HepG2 (cell line): Measurements from ENCODE around the gene TRIM27. TPM values are rescaled to one million over a fixed set of nuclear protein-coding genes. Genes with fewer than 3 reads are reported as not detected.
A peak's percentile ranks its signal among the peaks of the same experiment; 100 is the strongest.

Source experiments
- CREM ChIP-seq, 2 experiments: sonication (generic) in 1 of 2; formaldehyde crosslinking in 1 of 2; IDR thresholded peaks; 2 replicates each; pipeline versions ENCODE4 v1.4.0 to v1.6.1; 2016 to 2020; ENCODE audit warnings: antibody characterized with exemption in 1 of 2, mild to moderate bottlenecking in 1 of 2, missing genetic modification reagents in 1 of 2
- DDIT3 ChIP-seq: sonication (generic); formaldehyde crosslinking; IDR thresholded peaks from 2 replicates; pipeline ENCODE4 v1.4.0; 2020; ENCODE audit warnings: mild to moderate bottlenecking, missing genetic modification reagents
- DPF2 ChIP-seq: sonication (generic); formaldehyde crosslinking; IDR thresholded peaks from 2 replicates; pipeline ENCODE4 v1.4.0; 2020; ENCODE audit warnings: mild to moderate bottlenecking, low read depth, missing genetic modification reagents, borderline replicate concordance
- IKZF5 ChIP-seq: IDR thresholded peaks from 2 replicates; pipeline ENCODE4 v1.6.1; 2018; ENCODE audit warnings: missing genetic modification reagents, mild to moderate bottlenecking, missing compliant biosample characterization
- JDP2 ChIP-seq: sonication (generic); formaldehyde crosslinking; IDR thresholded peaks from 2 replicates; pipeline ENCODE4 v1.8.1; 2022; ENCODE audit warnings: missing genetic modification reagents, borderline replicate concordance
- KMT2A ChIP-seq: sonication (generic); formaldehyde crosslinking; IDR thresholded peaks from 2 replicates; pipeline ENCODE4 v1.4.0; 2020; ENCODE audit warnings: missing genetic modification reagents
- NFKB2 ChIP-seq: sonication (generic); formaldehyde crosslinking; IDR thresholded peaks from 2 replicates; pipeline ENCODE4 v1.4.0; 2020; ENCODE audit warnings: missing genetic modification reagents, borderline replicate concordance
- RXRA ChIP-seq: sonication (generic); formaldehyde crosslinking; IDR thresholded peaks from 2 replicates; pipeline ENCODE4 v1.5.1; 2020; ENCODE audit warnings: missing genetic modification reagents
- SIX1 ChIP-seq: sonication (generic); formaldehyde crosslinking; IDR thresholded peaks from 2 replicates; pipeline ENCODE4 v1.4.0; 2020; ENCODE audit warnings: missing genetic modification reagents, borderline replicate concordance
- SNAPC2 ChIP-seq: sonication (generic); formaldehyde crosslinking; IDR thresholded peaks from 2 replicates; pipeline ENCODE4 v1.8.1; 2022; ENCODE audit warnings: mild to moderate bottlenecking, missing genetic modification reagents
- SNAPC4 ChIP-seq: sonication (generic); formaldehyde crosslinking; IDR thresholded peaks from 2 replicates; pipeline ENCODE4 v1.4.0; 2020; ENCODE audit warnings: mild to moderate bottlenecking, missing genetic modification reagents
- TEAD2 ChIP-seq: sonication (generic); formaldehyde crosslinking; IDR thresholded peaks from 2 replicates; pipeline ENCODE4 v1.9.0; 2021; ENCODE audit warnings: missing genetic modification reagents
- ZNF136 ChIP-seq: sonication (generic); formaldehyde crosslinking; IDR thresholded peaks from 2 replicates; pipeline ENCODE4 v1.8.1; 2022; ENCODE audit warnings: low read depth, mild to moderate bottlenecking, moderate library complexity, missing genetic modification reagents
- ZNF367 ChIP-seq: sonication (generic); formaldehyde crosslinking; IDR thresholded peaks from 2 replicates; pipeline ENCODE4 v1.4.0; 2020; ENCODE audit warnings: missing genetic modification reagents, borderline replicate concordance
- ZNF431 ChIP-seq: sonication (generic); formaldehyde crosslinking; IDR thresholded peaks from 2 replicates; pipeline ENCODE4 v1.9.0; 2022; ENCODE audit warnings: missing genetic modification reagents, low read depth, mild to moderate bottlenecking, borderline replicate concordance
- ZNF512B ChIP-seq: sonication (generic); formaldehyde crosslinking; IDR thresholded peaks from 2 replicates; pipeline ENCODE4 v1.5.1; 2020; ENCODE audit warnings: missing genetic modification reagents, mild to moderate bottlenecking, borderline replicate concordance
- ZNF772 ChIP-seq: sonication (generic); formaldehyde crosslinking; IDR thresholded peaks from 2 replicates; pipeline ENCODE4 v1.5.0; 2020; ENCODE audit warnings: mild to moderate bottlenecking, missing genetic modification reagents
- ZSCAN12 ChIP-seq: sonication (generic); formaldehyde crosslinking; IDR thresholded peaks from 2 replicates; pipeline ENCODE4 v1.9.0; 2021; ENCODE audit warnings: mild to moderate bottlenecking, missing genetic modification reagents
- polyA plus RNA-seq, 8 experiments: library from polyadenylated mRNA; depleted of rRNA in 3 of 8; stranded (reverse) in 7 of 8; unstranded in 1 of 8; fragments of >200 nt; fragmentation: Illumina TruSeq in 4 of 8; extraction: Trizol in 4 of 8; gene quantifications; 2 replicates each; pipeline versions ENCODE4 v1.2.1 to v1.2.3, GENCODE V29; 2011 to 2016; ENCODE audit warnings: low read depth in 4 of 8, missing spikeins in 1 of 8, mixed read lengths in 1 of 8; ENCODE audit not compliant: insufficient read depth in 1 of 8
- total RNA-seq, 5 experiments: library from RNA; depleted of rRNA; stranded (reverse); fragments of >200 nt; fragmentation: Illumina TruSeq; extraction: Trizol; gene quantifications; 2 replicates each; pipeline ENCODE4 v1.2.3, GENCODE V29; 2016; ENCODE audit warnings: low read depth in 1 of 5

TRIM27 gene
- total and polyA plus RNA-seq, 2 of the 13 experiments (the other 11 are each of a cell fraction or from before 2014, with no cell fraction given) = 88.6 to 112 TPM

- no peak for TF ChIP-seq SNAPC4
- TF ChIP-seq JDP2 (CRISPR knock-in tag) = no peak
- peak; percentile 92 for TF ChIP-seq IKZF5
- TF ChIP-seq ZNF431 (CRISPR knock-in tag) = no peak
- no peak; the same call in 1 of the 2 replicates for TF ChIP-seq SIX1 (CRISPR knock-in tag)
- no peak for TF ChIP-seq DPF2 (CRISPR knock-in tag)
- TF ChIP-seq ZNF772 (CRISPR knock-in tag) = peak; percentile 51; the same call in 1 of the 2 replicates
- no peak for TF ChIP-seq ZNF136
- no peak for TF ChIP-seq TEAD2 (CRISPR knock-in tag)
- peak; percentile 78; the same call in 1 of the 2 replicates for TF ChIP-seq SNAPC2 (CRISPR knock-in tag)
- TF ChIP-seq ZNF367 (CRISPR knock-in tag) = no peak
- no peak for TF ChIP-seq RXRA (CRISPR knock-in tag)
- no peak for TF ChIP-seq ZSCAN12 (CRISPR knock-in tag)
- TF ChIP-seq ZNF512B (CRISPR knock-in tag) = 0 out of 2 replicates have a peak, but pooled peaks have one; percentile 45
- peak; percentile 56; the same call in 1 of the 2 replicates for TF ChIP-seq KMT2A
- peak; percentile 36; the same call in 1 of the 2 replicates for TF ChIP-seq CREM (IDR thresholded peaks at IDR 0.05)
- no peak for TF ChIP-seq CREM (CRISPR knock-in tag; IDR thresholded peaks at IDR 0.05)
- TF ChIP-seq DDIT3 (CRISPR knock-in tag) = no peak
- TF ChIP-seq NFKB2 = no peak
Measured at GRCh38 chr6:28880894-28881780, 42.6 kb downstream of the TRIM27 start (continued).
